Measurements from ENCODE around the gene UBE2D2.
"Not testable (repeated sequence)": the region's sequence is repeated elsewhere in the genome, so short reads cannot be mapped to it uniquely, and the experiment has no call there.

The UBE2D2 gene

DNA sequence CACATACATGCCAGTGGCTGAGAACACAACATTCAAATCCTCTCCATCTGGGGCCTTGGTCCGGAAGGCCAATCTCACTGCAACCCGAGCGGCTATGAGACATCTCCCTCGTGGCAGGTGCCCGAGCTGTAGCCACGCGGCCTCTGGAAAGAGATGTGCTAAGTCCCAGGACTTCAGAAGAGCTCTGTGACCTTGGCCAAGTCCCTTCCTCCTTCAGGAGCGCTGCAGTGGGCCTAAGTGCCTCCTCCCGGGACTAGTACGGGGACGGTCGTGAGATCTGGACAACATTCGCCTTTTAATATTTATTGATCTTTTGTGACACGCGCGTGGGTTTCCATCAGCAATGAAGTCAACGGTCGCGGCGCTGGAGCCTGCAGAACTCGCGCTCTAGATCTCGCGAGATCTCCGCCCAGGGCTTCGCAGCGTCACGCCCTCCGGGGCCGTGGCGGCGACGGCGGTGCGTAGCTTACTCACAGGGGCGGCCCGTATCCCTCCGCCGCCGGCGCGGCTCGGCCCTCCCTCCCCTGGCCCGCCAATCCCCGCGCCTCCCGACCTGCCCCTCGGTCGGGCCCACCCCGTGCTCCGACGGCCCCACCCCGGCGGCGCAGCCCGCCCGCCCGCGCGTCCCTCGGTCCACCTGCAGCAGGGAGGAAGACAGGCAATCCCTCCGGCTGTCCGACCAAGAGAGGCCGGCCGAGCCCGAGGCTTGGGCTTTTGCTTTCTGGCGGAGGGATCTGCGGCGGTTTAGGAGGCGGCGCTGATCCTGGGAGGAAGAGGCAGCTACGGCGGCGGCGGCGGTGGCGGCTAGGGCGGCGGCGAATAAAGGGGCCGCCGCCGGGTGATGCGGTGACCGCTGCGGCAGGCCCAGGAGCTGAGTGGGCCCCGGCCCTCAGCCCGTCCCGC lies at the start of gene UBE2D2:
Gene UBE2D2 (plus strand): TSS at position 588 of the 903 bp plus-strand sequence. CDS start 453 bp downstream, outside the sequence.
- peak; percentile 82 for DNase-seq (ENCODE audit: low read depth)

DNA sequence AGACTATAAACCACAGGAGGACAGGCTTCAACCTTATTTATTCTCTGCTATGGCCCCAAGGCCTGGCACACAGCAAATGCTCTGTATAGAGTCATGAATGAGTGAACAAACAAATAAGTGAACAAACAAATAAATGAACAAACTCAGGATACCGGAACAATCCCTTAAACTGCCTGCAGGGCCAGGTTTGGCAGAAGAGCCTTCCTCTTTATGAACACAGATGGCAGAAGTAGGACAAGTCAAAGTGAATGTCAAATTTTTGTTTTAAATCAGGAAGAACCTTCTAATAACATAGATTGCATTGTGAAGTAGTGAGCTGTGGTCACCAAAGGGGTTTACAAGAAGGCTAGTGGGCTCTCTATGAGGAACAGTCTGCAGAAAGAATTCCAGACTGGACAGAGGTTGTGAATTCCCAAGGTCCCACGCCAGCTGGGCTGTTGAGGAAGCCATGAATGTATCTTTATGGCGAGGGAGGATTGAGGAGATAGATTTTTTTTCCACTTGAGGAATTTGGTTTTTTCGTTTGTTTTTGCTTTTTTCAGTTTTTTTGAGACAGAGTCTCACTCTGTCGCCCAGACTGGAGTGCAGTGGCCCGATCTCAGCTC lies 48.3 kb upstream of the UBE2D2 start:
- no peak for DNase-seq (ENCODE audit: low read depth)

GRCh38 chr5:139513434-139513833 lies 47.7 kb upstream of the UBE2D2 start:
- not testable (repeated sequence) for DNase-seq (ENCODE audit: low read depth)

- no peak for DNase-seq (ENCODE audit: low read depth)
Measured at GRCh38 chr5:139513852-139514485, 47.2 kb upstream of the UBE2D2 start.

GRCh38 chr5:139514486-139514856 lies 46.7 kb upstream of the UBE2D2 start:
- DNase-seq (ENCODE audit: low read depth) = no peak

- peak; percentile 38 for DNase-seq (ENCODE audit: low read depth)
Measured at GRCh38 chr5:139517683-139518564, 43.2 kb upstream of the UBE2D2 start.

DNA sequence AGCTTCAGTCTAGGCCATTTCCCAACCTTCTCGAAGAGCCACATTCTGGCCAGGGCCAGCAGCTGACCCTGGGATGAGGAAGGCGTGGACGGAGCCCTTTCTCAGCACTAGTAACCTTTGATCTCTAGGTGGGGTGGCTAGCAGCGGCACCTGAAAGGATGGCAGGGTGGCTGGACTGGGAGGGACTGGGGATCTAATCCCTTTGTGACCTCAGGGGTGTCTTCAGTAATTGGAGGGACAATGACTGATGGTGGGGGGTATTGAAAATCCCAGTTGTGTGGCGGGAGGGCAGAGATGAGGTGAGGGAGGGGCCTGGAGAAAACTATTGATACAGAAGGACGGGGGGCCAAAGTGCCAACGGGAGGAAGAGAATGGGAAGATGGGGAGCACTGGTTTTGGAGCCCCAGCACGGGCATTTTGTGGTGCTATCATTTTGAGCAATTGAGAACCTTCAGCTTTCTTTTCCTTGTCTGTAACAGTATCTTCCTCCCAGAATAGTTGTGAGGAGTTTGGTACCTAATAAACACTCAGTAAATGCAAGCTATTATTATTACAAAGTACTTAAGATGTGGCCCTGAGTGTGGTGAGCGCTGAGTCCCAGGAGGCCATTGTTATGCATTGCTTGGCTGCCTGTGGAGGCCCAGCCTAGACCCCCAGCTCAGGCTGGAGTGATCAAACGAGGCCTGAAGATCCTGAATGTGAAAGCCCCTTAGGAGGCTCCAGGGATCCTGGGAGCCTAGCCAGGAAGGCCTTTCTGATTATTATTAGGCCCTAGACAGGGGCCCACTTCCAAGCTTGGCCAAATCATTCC lies 37.3 kb upstream of the UBE2D2 start:
- no peak for DNase-seq (ENCODE audit: low read depth)

- no peak for DNase-seq (ENCODE audit: low read depth)
Measured at GRCh38 chr5:139524446-139524845, 36.7 kb upstream of the UBE2D2 start.

- DNase-seq (ENCODE audit: low read depth) = no peak
Measured at GRCh38 chr5:139524940-139525585, 36.1 kb upstream of the UBE2D2 start.

GRCh38 chr5:139525586-139526308 lies 35.4 kb upstream of the UBE2D2 start:
- not testable (repeated sequence) for DNase-seq (ENCODE audit: low read depth)

DNA sequence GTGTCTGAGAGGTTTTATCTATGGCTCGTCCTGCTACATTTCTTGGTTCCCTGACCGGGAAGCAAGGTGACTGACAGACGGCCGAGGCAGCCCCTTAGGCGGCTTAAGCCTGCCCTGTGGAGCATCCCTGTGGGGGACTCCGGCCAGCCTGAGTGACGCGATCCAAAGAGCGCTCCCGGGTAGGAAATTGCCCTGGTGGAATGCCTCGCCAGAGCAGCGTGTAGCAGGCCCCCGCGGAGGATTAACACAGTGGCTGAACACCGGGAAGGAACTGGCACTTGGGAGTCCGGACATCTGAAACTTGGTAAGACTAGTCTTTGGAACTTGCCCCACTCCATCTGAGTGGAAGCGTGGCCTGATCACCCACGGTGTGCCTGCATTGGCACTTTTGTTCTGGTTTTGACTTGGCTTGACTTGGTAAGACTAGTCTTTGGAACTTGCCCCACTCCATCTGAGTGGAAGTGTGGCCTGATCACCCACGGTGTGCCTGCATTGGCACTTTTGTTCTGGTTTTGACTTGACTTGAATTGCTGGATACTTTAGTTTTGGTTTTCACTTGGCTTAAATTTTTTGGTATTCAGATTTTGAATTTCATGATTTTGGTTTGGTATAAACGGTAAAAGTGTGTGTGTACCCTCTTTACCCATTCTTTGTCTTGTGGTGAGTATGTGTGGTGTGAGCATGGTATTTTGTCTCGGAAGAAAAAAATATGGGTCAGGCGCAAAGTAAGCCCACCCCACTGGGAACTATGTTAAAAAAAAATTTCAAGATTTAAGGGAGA lies 34.6 kb upstream of the UBE2D2 start:
- DNase-seq (ENCODE audit: low read depth) = not testable (repeated sequence)

DNA sequence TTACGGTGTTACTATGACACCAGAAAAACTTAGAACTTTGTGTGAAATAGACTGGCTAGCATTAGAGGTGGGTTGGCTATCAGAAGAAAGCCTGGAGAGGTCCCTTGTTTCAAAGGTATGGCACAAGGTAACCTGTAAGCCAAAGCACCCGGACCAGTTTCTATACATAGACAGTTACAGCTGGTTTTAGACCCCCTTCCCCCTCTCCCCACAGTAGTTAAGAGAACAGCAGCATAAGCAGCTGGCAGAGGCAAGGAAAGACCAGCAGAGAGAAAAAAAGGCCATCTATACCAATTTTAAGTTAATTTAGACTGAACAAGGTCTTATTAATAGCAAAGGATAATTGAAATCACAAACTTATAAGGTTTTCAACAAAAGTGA lies 34.1 kb upstream of the UBE2D2 start:
- DNase-seq (ENCODE audit: low read depth) = not testable (repeated sequence)

DNA sequence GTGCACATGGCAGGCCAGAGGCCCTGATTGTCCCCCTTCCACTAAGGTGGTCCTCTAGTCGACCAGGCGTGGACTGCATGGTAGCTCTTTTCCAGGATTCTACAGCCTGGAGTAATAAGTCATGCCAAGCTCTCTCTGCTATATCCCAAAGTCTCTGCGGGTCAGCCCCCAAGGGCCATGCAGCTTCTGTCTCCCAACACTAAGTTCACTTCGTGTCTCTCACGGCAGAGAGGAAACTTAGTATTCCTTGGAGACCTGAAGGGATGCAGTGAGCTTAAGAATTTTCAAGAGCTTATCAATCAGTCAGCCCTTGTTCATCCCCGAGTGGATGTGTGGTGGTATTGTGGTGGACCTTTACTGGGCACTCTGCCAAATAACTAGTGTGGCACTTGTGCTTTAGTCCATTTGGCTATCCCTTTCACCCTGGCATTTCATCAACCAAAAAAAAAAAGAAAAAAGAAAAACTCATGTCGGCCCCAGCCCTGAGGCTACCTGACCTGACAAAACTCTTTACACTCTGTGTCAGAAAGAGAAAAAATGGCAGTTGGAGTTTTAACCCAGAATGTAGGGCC lies 33.2 kb upstream of the UBE2D2 start:
- not testable (repeated sequence) for DNase-seq (ENCODE audit: low read depth)

DNA sequence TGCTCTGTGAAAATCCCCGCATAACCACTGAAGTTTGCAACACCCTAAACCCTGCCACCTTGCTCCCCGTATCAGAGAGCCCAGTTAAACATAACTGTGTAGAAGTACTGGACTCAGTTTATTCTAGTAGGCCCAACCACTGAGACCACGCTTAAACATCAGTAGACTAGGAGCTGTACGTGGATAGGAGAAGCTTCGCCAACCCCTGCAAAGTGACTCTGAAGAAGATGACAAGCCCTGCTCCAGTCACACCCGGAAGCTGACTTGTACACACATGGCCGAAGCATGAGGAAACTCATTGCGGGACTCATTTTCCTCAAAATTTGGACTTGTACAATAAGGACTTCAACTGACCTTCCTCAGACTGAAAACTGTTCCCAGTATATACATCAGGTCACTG lies 32.4 kb upstream of the UBE2D2 start:
- not testable (repeated sequence) for DNase-seq (ENCODE audit: low read depth)

GRCh38 chr5:139530079-139530478 lies 31.1 kb upstream of the UBE2D2 start:
- DNase-seq (ENCODE audit: low read depth) = not testable (repeated sequence)

GRCh38 chr5:139531772-139532169 lies 29.4 kb upstream of the UBE2D2 start:
- no peak for DNase-seq (ENCODE audit: low read depth)

DNA sequence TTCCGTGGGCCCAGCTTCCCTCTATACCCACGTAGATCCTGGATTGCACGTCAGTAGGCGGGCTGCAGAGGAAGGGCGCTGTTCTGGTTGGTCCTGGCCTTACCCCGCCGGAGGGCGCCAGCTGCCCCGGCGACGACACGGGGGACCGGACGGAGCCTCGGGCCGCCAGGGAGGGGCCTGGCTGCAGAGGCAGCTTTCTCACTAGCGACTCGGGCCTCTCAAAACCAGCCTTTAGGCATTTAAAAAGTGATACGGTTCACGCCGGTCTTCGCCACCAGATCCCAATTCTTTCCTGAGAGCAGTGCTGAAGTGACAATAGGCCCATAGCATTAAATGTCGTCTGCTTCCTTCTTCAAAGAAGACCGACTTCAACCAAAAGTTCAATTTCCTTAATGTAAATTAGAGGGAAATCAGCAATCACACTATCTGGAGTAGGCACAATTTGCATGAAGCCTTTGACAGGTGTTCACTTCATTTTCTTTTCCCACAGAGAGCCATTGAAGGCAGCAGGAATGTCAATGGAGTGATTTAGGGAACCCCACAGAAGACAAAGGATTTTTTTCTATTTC lies 17.6 kb upstream of the UBE2D2 start:
- no peak for DNase-seq (ENCODE audit: low read depth)

DNA sequence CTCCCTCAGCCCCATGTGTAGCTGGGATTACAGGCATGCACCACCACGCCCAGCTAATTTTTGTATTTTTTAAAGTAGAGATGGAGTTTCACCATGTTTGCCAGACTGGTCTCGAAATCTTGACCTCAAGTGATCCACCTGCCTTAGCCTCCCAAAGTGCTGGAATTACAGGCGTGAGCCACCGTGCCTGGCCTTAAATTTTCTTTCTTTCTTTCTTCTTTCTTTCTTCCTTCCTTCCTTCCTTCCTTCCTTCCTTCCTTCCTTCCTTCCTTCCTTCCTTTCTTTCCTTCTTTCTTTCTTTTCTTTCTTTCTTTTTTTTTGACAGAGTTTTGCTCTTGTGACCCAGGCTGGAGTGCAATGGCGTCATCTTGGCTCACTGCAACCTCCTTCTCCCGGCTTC lies 14.5 kb upstream of the UBE2D2 start:
- DNase-seq (ENCODE audit: low read depth) = not testable (repeated sequence)
